HG03469 (cell line): Measurements from ENCODE around the gene WT1.
"Not testable (repeated sequence)": the region's sequence is repeated elsewhere in the genome, so short reads cannot be mapped to it uniquely, and the experiment has no call there.

Experiments used
- ATAC-seq: cut with Tn5 transposase; IDR thresholded peaks from one replicate; pipeline ENCODE4 v1.9.1; 2021; ENCODE audit warnings: mild to moderate bottlenecking, moderate library complexity, moderate number of reproducible peaks; ENCODE audit not compliant: unreplicated experiment

WT1 gene

DNA sequence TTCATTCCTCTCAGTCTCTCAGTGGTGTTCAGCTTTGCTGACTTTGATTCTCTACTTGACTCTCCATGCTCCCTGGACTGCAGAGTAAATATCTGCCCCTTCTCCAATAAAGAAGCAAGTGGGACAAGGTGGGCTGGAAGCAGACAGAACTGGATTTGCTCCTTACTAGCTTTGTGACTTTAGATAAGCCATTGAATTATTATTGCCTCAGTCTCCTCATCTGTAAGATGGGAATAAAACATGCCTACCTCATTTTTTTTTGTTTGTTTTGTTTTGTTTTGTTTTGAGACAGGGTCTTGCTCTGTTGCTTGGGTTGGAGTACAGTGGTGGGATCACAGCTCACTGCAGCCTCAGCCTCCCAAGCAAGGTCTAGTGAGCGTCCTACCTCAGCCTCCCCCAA, 44.6 kb downstream of the WT1 start:
- ATAC-seq = no peak

- no peak for ATAC-seq
Observed at GRCh38 chr11:32388871-32389770, 46.2 kb downstream of the WT1 start.

DNA sequence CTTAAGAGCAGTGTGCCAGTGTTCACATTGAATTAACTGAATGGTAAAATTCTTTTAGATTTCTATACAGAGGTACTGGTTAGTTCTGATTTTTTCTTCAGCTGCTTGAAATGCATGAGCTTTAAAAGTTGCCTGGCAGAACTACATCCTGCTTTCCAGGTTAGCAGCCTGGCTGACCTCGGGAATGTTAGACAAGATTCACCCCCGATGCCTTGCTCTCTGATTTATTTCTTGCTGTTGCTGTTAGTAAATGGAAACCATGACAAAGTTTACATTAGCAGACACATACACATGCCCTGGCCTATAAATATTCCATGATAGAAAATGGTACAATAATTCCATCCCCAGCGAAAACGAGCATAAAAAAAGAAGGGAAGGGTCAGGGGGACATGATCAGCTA, 47.0 kb downstream of the WT1 start:
- ATAC-seq = no peak

DNA sequence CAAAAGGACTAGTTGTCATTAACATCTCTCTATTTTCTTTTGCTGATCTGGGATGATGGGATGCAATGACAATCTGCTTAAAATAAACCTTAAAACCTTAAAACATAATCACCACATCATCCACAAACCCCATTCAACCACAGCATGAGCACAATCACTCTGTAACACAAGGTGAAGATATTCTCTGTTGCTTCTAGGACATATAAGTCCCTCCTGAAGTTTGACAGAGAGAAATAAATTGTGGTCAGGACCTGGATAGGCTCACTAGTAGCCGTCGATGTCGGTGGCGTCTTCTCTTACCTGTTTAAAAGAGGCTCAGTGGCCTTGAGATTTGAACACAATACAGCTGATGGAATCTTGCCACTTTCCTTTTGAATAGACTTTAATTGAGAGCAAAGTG, 47.9 kb downstream of the WT1 start:
- no peak for ATAC-seq

DNA sequence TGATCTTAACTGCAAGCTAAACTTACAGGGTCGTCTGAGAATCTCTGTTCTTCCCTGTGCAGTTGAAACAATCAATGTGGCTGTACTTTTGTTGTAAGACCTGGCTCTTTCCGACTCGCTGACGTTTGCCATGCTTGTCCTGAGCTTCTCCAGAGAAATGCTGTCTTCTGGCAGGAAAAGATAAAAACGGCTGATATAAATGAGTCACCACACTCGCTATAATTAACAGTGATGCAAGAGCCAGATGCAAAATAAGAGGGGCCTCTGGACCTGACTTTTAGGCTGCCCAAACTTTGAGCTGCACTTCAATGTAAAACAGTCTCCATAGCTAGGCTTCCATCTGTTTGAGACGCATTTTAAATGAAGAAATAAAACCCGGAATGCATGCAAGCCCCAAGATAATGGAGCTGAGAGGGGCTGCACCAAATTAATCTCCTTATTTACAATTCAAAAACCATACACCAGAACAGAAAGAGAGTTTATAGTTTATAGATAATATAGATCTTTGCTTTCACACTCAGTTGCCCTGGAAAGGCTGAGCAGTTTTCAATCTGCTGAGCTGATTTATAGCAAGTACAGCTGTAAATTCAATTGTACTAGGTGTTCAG, 48.5 kb downstream of the WT1 start:
- ATAC-seq = no peak

GRCh38 chr11:32385998-32386397, 49.3 kb downstream of the WT1 start:
- ATAC-seq = no peak

DNA sequence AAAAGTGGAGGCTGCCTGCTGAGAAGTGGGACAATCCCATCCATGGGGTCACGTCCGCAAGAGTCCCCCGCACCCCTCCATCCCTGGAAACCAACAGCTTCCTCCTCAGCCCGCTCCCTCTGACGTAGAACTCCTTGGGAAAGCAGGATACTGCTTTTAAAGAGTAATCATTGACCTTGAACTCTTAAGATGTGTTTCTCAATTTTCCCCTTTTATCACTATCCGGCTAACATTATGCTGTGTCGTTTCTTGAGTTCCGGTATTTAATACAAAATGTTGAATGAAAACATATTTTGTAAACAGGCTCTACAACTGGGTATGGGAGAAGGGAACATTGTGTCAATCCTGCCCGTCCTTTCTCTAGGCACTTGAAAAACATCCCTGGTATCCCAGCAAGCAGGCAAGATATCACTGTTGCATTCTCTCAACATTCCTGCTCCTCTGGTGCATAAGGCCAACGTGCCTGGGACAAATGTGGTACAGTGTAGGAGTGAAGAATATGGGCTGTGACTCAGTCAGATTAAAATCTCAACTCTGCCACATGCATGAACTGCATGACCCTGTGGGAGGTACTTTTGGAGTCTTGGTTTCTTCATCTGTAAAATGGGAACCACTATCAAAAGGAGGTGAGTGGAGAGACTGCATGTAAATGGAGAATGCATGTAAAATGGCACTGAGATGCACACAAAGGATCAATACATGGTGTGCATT, 52.8 kb downstream of the WT1 start:
- ATAC-seq = no peak

DNA sequence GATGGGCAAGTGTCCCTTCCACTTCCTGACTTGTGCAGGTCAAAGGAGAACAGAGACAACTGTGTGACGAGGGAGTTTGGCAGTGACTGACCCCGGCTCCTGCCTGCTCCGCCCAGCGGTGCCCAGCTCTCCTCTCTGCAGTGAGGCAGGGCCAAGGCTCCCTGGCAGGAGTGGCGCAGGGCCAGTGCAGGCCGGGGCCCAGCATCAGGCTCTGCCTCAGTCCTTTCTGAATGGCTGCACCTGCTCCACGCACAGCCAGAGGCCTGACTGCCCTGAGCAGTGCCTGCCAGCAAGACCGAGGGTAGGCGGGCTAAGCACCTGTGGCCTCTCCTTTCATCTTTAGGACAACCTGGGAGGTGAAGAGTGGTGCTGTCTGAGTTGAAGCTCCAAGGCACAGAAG, 54.2 kb downstream of the WT1 start:
- ATAC-seq = no peak

GRCh38 chr11:32379719-32380118, 55.6 kb downstream of the WT1 start:
- no peak for ATAC-seq

DNA sequence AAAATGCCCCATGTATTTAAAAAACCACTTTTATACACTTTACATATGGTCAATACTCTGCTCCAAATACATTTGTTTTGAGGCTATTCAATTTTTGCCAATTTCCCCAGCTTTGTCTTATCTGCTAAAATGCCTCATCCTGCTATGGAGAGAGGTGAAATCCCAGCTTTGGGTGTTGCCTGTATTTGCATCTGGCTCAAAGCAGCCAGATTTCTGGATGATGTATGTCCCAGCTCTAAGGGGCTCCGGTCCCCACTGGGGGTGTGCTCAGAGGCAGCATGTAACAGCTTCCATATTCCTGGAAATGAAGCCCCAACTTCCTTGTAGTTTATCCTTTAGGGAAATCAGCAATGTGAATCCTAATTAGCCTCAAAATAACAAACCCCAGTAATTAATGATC, 59.5 kb downstream of the WT1 start:
- ATAC-seq = no peak

DNA sequence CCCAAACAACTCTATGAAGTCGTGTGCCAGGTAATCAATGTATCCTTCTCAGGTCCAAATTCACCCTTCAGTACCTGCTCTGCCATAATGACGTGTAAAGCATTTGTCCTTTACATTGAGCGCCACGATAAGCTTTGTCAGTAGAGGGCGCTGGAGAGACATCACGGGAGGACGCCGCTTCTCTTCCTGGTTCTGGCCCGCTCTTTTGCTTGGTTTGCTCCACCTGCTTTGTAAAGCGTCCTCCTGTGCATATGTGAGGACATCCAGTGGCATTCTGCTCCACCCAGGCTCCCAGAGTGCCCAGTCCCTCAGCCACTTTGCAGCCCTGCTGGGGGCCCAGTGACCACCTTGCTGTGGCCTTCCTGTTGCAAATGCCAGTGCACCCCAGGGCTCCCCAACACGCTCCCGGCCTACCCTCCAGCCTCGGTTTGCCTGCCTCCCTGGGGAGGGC, 61.1 kb downstream of the WT1 start:
- ATAC-seq = no peak

DNA sequence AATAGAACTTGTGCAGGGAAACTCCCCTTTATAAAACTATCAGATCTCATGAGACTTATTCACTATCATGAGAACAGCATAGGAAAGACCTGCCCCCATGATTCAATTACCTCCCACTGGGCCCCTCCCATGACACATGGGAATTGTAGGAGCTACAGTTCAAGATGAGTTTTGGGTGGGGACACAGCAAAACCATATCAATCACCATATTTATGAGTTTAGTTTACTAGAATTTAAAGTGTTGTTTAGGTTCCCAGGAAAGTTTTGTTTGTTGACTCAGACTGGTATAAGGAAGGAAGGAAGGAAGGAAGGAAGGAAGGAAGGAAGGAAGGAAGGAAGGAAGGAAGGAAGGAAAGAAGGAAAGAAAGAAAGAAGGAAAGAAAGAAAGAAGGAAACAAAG, 65.4 kb downstream of the WT1 start:
- ATAC-seq = not testable (repeated sequence)

- no peak for ATAC-seq
Observed at GRCh38 chr11:32366666-32367065, 68.7 kb downstream of the WT1 start.

DNA sequence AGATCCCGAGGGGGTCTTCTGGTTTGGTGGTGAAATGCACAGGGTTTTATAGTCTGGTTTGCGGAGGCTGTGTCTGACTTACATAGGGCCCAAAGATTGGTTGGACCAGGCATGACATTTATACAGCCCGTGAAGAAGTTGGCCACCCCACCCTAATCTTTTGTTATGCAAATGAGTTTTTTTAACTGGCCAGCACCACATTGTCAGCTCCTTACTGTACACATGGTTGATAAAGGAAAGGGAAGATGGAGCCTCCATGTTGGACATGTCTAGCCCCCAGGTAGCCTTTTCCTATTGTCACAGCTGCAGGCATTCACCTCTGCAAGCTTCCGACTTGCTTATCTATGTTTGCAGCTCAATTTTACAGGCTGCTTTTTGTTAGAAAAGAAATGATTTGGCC, 70.1 kb downstream of the WT1 start:
- no peak for ATAC-seq

DNA sequence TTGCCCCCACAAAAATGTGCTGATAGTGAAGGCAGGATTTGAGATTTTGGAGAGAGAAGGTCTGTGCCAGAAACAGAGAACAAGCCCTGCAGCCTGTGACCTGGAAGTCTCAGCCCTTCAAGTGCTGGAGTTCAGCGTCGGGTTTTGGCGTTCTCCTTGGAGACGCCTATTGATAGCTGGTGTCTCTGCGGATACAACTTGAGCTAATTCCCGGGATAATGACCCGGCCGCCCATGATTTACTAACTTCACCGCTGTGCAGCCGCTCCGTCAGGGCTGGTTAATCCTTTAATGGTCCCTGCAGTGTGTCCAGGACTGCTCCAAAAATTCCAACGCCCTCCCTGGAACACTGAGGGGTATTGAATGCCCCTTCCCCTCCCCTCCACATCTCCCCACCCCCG, 76.6 kb downstream of the WT1 start:
- ATAC-seq = no peak

GRCh38 chr11:32353884-32354283, 81.5 kb downstream of the WT1 start:
- ATAC-seq = no peak

GRCh38 chr11:32348502-32348901, 86.8 kb downstream of the WT1 start:
- ATAC-seq = no peak

DNA sequence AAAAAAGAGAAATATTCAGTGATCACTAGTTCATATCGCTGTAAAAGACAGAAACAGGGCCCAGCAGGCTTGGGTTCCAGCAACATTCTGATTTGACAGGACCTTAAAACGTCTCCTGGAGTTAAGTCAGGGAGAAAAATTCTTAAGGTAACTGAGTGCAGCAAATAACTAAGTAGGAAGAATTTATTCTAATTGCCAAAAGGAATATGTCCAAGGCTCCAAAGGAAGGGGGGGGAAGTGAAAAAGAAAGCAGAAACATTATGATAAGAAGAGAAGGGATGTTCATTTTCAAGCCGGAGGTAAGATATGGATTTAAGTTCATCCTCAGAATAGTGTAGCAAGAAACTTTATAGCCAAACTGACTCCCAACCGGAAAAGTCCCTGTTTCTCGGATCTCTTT, 90.4 kb downstream of the WT1 start:
- ATAC-seq = no peak

- ATAC-seq = no peak
Observed at GRCh38 chr11:32343325-32344008, 91.9 kb downstream of the WT1 start.

- ATAC-seq = no peak
Observed at GRCh38 chr11:32341620-32342613, 93.4 kb downstream of the WT1 start.
